Cardiac muscle cell (in vitro differentiated cells and primary cell): ENCODE results near the gene ELMOD1. TPM values are rescaled to one million over a fixed set of nuclear protein-coding genes. Genes with fewer than 3 reads are reported as not detected.
"Not testable (repeated sequence)": the region's sequence is repeated elsewhere in the genome, so short reads cannot be mapped to it uniquely, and the experiment has no call there.

Experiments used
- DNase-seq, 2 donors: peaks; one replicate each; pipeline versions ENCODE4 v3.0.0 to v3.0.0-alpha.2; 2010 to 2017; ENCODE audit warnings: low read depth in 1 of 2, low spot score in 1 of 2
- H3K27ac ChIP-seq: fragments of 200-600 bp; sonication (generic); 2 replicates; pipeline ENCODE4 v1.5.1; 2016
- H3K27me3 ChIP-seq: fragments of 200-600 bp; sonication (generic); 2 replicates; pipeline ENCODE4 v1.6.0; 2016; ENCODE audit warnings: control low read depth
- H3K36me3 ChIP-seq: fragments of 200-600 bp; sonication (generic); 2 replicates; pipeline ENCODE4 v1.5.1; 2016; ENCODE audit warnings: control low read depth
- H3K4me1 ChIP-seq: fragments of 200-600 bp; sonication (generic); 2 replicates; pipeline ENCODE4 v1.8.1; 2017; ENCODE audit warnings: low read depth, mild to moderate bottlenecking, mixed run types
- H3K4me3 ChIP-seq: fragments of 200-600 bp; sonication (generic); 2 replicates; pipeline ENCODE4 v1.5.1; 2016; ENCODE audit warnings: mild to moderate bottlenecking
- H3K9me3 ChIP-seq: fragments of 200-600 bp; sonication (generic); 2 replicates; pipeline ENCODE4 v1.5.1; 2017; ENCODE audit warnings: low read depth, mild to moderate bottlenecking, control low read depth
- polyA plus RNA-seq: library from polyadenylated mRNA; unstranded; fragments of >200 nt; fragmentation: Nextera tagmentation; extraction: Ambion mirVana; gene quantifications from 2 replicates; pipeline ENCODE4 v1.2.1, GENCODE V29; 2016
- total RNA-seq: library from RNA; depleted of rRNA; stranded (reverse); fragments of >200 nt; gene quantifications from 2 replicates; pipeline ENCODE4 v1.2.3, GENCODE V29; 2016
- TF ChIP-seq, protein P1 (sequence below): IDR thresholded peaks from 2 replicates; pipeline ENCODE4 v1.5.1; 2012; ENCODE audit warnings: low read depth, mild to moderate bottlenecking, low read length

The ELMOD1 gene
- total and polyA plus RNA-seq, 2 experiments from 2014 or later = 0.09 to 1.1 TPM

DNA sequence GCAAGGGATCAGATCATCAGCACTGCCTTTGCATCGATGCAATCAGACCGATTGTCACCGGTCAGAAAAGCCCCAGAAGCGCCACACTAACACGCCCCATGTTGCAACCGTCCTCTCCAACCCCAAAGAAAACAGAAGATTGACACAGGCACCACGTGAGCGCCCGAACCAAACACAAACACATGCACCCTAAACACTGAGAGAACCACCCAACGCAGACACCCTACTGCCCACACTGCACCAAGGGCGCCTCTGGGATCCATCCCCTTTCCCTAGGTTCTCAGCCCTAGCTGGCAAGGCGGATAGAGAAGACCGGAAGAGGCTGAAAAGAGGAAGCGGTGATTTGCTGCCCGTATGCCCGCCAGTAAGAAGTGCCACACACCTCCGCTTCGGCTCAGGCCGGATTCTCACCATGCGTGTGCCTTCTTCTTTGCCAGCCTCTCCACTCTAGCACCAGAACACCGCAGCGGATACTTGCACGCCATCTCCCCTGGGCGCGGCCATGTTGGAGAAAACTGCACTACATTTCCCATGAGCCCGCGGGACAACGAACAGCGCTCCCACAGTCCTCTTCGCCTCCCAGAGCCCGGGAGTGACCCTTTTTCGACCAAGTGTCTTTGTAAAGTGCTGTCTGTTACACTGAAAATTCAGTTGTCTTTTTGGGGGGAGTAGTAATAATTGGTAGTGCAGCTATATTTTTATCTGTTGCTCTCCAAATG, 25.6 kb upstream of the ELMOD1 start, which contains the start of gene ALKBH8:
TSS of gene ALKBH8 (minus strand) at position 517 of the 719 bp plus-strand sequence. CDS start 4,842 bp downstream, outside the sequence.
- DNase-seq = peak; percentile 72 to 77
- Histone ChIP-seq H3K9me3 (no peaks in the 10 kb centered on the region), H3K27ac (peak within 1 kb of the TSS; percentile 77), H3K36me3 (no peaks in the 10 kb centered on the region), H3K27me3 (no peaks in the 10 kb centered on the region), H3K4me1 (peaks cover 10% of the 10 kb centered on the region), H3K4me3 (peak within 1 kb of the TSS; percentile 78)
- TF ChIP-seq, protein P1, sequence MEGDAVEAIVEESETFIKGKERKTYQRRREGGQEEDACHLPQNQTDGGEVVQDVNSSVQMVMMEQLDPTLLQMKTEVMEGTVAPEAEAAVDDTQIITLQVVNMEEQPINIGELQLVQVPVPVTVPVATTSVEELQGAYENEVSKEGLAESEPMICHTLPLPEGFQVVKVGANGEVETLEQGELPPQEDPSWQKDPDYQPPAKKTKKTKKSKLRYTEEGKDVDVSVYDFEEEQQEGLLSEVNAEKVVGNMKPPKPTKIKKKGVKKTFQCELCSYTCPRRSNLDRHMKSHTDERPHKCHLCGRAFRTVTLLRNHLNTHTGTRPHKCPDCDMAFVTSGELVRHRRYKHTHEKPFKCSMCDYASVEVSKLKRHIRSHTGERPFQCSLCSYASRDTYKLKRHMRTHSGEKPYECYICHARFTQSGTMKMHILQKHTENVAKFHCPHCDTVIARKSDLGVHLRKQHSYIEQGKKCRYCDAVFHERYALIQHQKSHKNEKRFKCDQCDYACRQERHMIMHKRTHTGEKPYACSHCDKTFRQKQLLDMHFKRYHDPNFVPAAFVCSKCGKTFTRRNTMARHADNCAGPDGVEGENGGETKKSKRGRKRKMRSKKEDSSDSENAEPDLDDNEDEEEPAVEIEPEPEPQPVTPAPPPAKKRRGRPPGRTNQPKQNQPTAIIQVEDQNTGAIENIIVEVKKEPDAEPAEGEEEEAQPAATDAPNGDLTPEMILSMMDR = no peak

DNA sequence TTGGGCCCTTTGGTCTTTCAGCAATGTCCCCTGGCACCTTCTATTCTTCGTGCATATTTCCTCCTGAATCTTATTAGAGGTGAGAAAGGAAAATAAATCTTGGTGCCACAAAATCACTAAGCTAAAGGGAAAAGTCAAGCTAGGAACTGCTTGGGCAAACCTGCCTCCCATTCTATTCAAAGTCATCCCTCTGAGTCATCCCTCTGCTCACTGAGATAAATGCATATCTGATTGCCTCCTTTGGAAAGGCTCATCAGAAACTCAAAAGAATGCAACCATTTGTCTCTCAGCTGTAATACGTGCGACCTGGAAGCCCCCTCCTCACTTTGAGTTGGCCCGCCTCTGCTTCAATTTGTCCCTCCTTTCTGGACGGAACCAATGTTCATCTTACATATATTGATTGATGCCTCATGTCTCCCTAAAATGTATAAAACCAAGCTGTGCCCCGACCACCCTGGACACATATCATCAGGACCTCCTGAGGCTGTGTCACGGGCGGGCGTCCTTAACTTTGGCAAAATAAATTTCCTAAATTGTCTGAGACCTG, 24.9 kb upstream of the ELMOD1 start:
- not testable (repeated sequence) for DNase-seq, H3K27me3 ChIP-seq, H3K9me3 ChIP-seq, H3K36me3 ChIP-seq
- Histone ChIP-seq H3K4me3 (peak overlapping the region; percentile 78), H3K27ac (peak overlapping the region; percentile 77), H3K4me1 (peaks cover 10% of the 10 kb centered on the region)

DNA sequence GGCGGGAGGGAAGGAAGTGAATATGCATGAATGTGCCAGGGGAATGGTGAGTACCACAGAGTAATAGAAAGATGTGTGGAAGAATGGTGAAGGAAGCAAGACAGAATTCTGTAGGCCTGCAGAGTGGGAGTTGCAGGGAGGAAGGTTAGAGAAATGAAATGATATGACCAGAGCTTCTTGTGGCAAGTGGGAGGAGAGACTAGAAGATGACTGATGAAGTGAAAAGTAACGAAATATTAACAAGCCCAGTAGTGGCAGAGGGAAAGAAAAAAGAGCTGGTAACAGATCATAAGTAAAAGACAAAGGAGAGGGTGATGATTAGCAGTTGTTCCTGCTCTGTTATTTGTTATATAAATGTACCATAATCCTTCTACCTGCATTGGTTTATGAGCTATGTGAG, 24.4 kb upstream of the ELMOD1 start:
- Histone ChIP-seq H3K36me3 (no peaks in the 10 kb centered on the region), H3K27ac (no peak overlapping the region), H3K9me3 (no peaks in the 10 kb centered on the region), H3K27me3 (no peaks in the 10 kb centered on the region), H3K4me3 (no peak overlapping the region), H3K4me1 (peaks cover 10% of the 10 kb centered on the region)
- TF ChIP-seq, protein P1 = no peak
- DNase-seq = no peak

DNA sequence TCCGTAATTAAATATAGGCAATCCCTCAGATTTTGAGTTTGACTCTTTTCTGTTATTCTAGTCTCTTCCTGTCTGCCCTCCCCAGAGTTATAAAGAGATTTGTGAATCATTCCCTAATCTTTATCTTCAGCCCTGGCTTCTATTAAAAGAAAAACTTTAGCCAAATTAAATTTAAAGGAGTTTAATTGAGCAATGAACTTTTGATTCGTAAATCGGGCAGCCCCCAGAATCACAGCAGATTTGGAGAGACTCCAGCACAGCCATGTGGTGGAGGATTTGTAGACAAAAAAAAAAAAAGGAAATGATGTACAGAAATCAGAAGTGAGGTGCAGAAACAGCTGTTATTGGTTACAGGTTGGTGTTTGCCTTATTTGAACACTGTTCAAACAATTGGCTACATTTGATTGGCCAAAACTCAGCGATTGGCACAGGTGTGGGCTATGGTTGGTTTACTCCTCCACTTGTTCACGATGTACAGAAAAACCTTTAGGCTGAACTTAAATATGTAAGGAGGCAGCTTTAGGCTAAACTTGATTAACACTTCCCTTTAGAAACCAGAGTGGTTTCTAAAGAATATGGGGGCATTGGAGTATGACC, 23.1 kb upstream of the ELMOD1 start:
- no peaks in the 10 kb centered on the region for H3K36me3 ChIP-seq
- no peak overlapping the region for H3K27ac ChIP-seq
- peak in 1 of 2 donors; percentile 11 for DNase-seq
- H3K4me1 ChIP-seq = peaks cover 10% of the 10 kb centered on the region
- no peaks in the 10 kb centered on the region for H3K9me3 ChIP-seq
- TF ChIP-seq, protein P1 = no peak
- H3K27me3 ChIP-seq = no peaks in the 10 kb centered on the region
- H3K4me3 ChIP-seq = no peak overlapping the region

DNA sequence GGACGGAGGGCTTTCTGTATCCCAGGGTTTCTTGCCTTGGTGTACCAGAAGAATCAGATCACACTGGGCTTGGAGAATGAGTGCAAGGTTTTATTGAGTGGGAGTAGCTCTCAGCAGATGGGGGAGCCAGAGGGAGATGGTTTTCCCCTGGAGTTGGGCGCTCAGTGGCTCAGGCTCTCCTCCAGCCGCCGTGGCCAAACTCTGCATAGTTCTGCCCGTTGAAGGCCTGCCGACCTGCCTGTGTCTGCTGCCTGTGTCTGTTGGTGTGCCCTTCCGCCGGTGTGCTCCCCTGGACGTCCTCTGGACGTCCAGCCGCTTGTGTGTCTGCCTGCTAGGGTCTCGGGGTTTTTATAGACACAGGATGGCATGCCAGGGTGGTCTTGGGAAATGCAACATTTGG, 20.9 kb upstream of the ELMOD1 start:
- TF ChIP-seq, protein P1 = no peak
- no peak for DNase-seq
- H3K9me3 ChIP-seq = no peaks in the 10 kb centered on the region

DNA sequence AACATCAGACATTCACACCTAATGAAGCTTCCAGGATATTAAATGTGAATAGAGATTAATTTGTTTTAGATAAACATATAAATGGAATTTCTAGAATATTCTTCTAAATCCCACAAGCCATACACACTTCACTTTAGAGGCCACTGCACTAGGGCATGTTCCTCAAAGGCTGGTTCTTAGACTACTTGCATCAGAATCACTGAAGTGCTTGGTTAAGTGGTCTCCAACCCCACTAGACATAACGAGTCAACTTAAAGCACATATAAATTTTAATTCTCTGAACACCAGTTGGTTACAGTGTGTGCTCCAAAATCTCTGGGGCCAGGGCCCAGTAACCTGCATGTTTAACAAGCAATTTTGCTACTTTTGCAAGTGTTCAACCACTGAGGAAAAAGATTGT, 17.5 kb upstream of the ELMOD1 start:
- Histone ChIP-seq H3K4me3 (no peak overlapping the region), H3K4me1 (no peaks in the 10 kb centered on the region), H3K36me3 (no peaks in the 10 kb centered on the region), H3K9me3 (no peaks in the 10 kb centered on the region), H3K27me3 (no peaks in the 10 kb centered on the region), H3K27ac (no peak overlapping the region)
- TF ChIP-seq, protein P1 = no peak
- peak in 1 of 2 donors; percentile 10 for DNase-seq

More for the DNA sequence above, 20.9 kb upstream of the ELMOD1 start:
- peaks cover 4% of the 10 kb centered on the region for H3K4me1 ChIP-seq
- H3K36me3 ChIP-seq = no peaks in the 10 kb centered on the region
- no peak overlapping the region for H3K4me3 ChIP-seq
- H3K27me3 ChIP-seq = no peaks in the 10 kb centered on the region
- no peak overlapping the region for H3K27ac ChIP-seq
